ENCODE results near the gene TMEM132C.
A peak's percentile ranks its signal among the peaks of the same experiment; 100 is the strongest.

DNA sequence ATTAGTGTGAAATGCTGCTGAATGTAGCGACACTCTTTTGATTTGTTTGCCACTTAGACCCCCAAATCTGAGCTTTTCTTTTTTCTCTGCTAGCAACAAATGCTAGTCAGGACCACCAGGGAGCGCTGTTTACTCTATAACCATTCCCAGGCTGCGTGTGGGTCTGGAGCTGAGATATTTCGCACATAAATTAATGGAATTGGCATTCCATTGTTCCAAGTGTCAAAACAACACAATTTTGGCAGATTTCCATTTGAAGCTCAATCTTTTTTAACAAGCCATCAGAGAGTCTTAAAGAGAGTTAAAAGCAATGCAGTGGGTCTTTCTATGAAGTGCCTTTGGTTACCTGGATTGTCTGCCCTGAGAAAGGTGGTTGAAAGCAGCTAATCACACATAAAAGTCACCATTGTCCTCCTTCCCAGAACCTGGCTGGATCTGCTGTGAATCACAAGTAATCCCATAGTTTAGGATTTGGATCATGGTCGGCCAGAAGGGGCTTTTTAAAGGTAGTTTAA is 7.4 kb upstream of the TMEM132C start:
- no peak for TF ChIP-seq POLR2AphosphoS5 (IDR thresholded peaks at IDR 0.05; ENCODE audit: insufficient read depth, low read depth, low read length)
- no peak for TF ChIP-seq MYC (IDR thresholded peaks at IDR 0.05; ENCODE audit: low read depth, low read length)
- TF ChIP-seq, protein P1, sequence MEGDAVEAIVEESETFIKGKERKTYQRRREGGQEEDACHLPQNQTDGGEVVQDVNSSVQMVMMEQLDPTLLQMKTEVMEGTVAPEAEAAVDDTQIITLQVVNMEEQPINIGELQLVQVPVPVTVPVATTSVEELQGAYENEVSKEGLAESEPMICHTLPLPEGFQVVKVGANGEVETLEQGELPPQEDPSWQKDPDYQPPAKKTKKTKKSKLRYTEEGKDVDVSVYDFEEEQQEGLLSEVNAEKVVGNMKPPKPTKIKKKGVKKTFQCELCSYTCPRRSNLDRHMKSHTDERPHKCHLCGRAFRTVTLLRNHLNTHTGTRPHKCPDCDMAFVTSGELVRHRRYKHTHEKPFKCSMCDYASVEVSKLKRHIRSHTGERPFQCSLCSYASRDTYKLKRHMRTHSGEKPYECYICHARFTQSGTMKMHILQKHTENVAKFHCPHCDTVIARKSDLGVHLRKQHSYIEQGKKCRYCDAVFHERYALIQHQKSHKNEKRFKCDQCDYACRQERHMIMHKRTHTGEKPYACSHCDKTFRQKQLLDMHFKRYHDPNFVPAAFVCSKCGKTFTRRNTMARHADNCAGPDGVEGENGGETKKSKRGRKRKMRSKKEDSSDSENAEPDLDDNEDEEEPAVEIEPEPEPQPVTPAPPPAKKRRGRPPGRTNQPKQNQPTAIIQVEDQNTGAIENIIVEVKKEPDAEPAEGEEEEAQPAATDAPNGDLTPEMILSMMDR (IDR thresholded peaks at IDR 0.05; ENCODE audit: extremely low read depth in 1 of 2, insufficient read depth in 1 of 2, low read depth in 1 of 2, low read length in 2 of 2) = peak; percentile 13 to 15
- no peak for TF ChIP-seq POLR2A (IDR thresholded peaks at IDR 0.05; ENCODE audit: low read depth, low read length)

All from endothelial cell of umbilical vein (primary cell).